Measurements from ENCODE around the gene POU5F1.

Gene POU5F1

GRCh38 chr6:31138982-31139381, 31.5 kb downstream of the POU5F1 start, which contains the start of gene PSORS1C2:
PSORS1C2 (minus strand) TSS chr6:31139066; CDS start chr6:31139026, 40 bp downstream.
- DNase-seq, result no peak

GRCh38 chr6:31135710-31136109, 34.8 kb downstream of the POU5F1 start:
- DNase-seq, result no peak

GRCh38 chr6:31132806-31133205, 37.7 kb downstream of the POU5F1 start:
- no peak for DNase-seq

GRCh38 chr6:31131595-31131994, 38.9 kb downstream of the POU5F1 start:
- DNase-seq, result no peak

- no peak for DNase-seq
Measured at GRCh38 chr6:31130751-31131150, 39.7 kb downstream of the POU5F1 start.

GRCh38 chr6:31129130-31129529, 41.4 kb downstream of the POU5F1 start:
- no peak for DNase-seq

GRCh38 chr6:31128093-31128676, 42.3 kb downstream of the POU5F1 start:
- DNase-seq, result peak; percentile 65

GRCh38 chr6:31126396-31127175, 43.9 kb downstream of the POU5F1 start:
- DNase-seq, result no peak

GRCh38 chr6:31125586-31126363, 44.7 kb downstream of the POU5F1 start:
- no peak for DNase-seq

GRCh38 chr6:31125162-31125561, 45.3 kb downstream of the POU5F1 start:
- DNase-seq, result no peak

GRCh38 chr6:31122791-31123706, 47.4 kb downstream of the POU5F1 start:
- no peak for DNase-seq

- no peak for DNase-seq
Measured at GRCh38 chr6:31121131-31121790, 49.2 kb downstream of the POU5F1 start.

- DNase-seq, result no peak
Measured at GRCh38 chr6:31120151-31120915, 50.1 kb downstream of the POU5F1 start, which contains the start of gene CDSN. CDSN (minus strand) TSS chr6:31120446; CDS start chr6:31120419, 27 bp downstream.

- no peak for DNase-seq
Measured at GRCh38 chr6:31118178-31118577, 52.3 kb downstream of the POU5F1 start.

GRCh38 chr6:31116661-31117385, 53.7 kb downstream of the POU5F1 start:
- DNase-seq, result no peak

- DNase-seq, result no peak
Measured at GRCh38 chr6:31115941-31116560, 54.4 kb downstream of the POU5F1 start.

GRCh38 chr6:31114970-31115849, 55.3 kb downstream of the POU5F1 start:
- DNase-seq, result no peak

- DNase-seq, result no peak
Measured at GRCh38 chr6:31114541-31114878, 56.0 kb downstream of the POU5F1 start, which contains the start of gene PSORS1C1. PSORS1C1 (plus strand) TSS chr6:31114800; CDS start chr6:31129633, 14,833 bp downstream.

All from NCI-H510A treated with DMSO at 0.1 percent for 48 hours (cell line).